ENCODE measurements around the gene FAM89A. TPM values are rescaled to one million over a fixed set of nuclear protein-coding genes. Genes with fewer than 3 reads are reported as not detected.
A peak's percentile ranks its signal among the peaks of the same experiment; 100 is the strongest.

The FAM89A gene
- total RNA-seq, 2 donors from 2014 or later, result 14.3 to 35.3 TPM

DNA sequence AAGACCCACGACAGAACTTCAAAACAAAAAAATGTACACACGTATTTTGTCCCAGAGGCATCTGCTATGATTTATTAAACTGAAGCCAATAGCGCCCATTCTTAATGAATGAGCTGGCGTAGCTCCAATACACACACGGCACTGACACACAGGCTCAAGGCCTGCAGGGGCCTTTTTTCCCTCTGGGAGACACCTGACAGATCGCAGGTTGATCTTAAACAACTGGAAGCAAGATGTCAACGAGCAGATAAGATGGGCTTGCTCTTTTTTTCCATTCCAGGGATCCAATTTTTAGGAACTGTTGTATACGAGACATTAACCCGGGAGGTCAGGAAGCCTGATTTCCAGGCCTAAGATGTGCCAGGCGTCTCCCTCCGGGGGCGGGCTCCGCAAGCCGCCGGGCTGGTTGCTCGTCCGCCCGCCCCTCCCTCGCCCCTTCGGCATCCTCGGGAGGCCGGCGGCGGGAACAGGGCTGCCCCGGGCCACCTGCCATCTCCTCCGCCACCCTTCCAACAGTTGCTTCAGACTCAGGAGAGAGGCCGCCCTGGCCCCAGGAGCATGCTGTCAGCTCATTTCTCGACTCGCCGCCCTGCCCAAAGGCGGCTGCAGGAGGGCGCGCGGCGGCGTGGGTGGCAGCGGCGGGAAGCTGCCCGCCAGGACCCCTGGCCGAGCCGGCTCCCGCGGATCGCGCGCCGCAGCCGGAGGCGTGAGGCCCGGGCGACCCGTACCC, 62.1 kb downstream of the FAM89A start:
- peaks cover 29% of the 10 kb centered on the region for H3K4me1 ChIP-seq
- peak; percentile 39 to 55 (median 50) for DNase-seq
- H3K27me3 ChIP-seq, result no peaks in the 10 kb centered on the region
- WGBS, 2 donors, result 0 to 2% methylated on average over 8 to 52 of the region's 52 CpGs
- H3K27ac ChIP-seq, result peak overlapping the region; percentile 35 to 81 (median 64)
- intact Hi-C loops (cut with DNase I), result no loop called here
- no peaks in the 10 kb centered on the region for H3K9me3 ChIP-seq
- TF ChIP-seq CTCF (IDR thresholded peaks at IDR 0.05) (peak in 1 of 7 experiments; percentile 2), POLR2A (IDR thresholded peaks at IDR 0.05) (no peak)
- peak; percentile 10 for ATAC-seq
- H3K36me3 ChIP-seq (replicated peaks in 1 of 2; ENCODE audit: insufficient read depth in 1 of 2, low read depth in 2 of 2), result peaks cover 0 to 2% of the 10 kb centered on the region in 2 donors
- peak overlapping the region; percentile 52 to 90 for H3K4me3 ChIP-seq

- DNase-seq, result peak in 1 of 4 donors; percentile 13
- ATAC-seq, result no peak
- Histone ChIP-seq H3K27me3 (no peaks in the 10 kb centered on the region), H3K27ac (peak overlapping the region in 3 of 4 donors; percentile 56 to 81 (median 71)), H3K9me3 (no peaks in the 10 kb centered on the region), H3K4me1 (peaks cover 36% of the 10 kb centered on the region), H3K36me3 (replicated peaks in 1 of 2; ENCODE audit: insufficient read depth in 1 of 2, low read depth in 2 of 2) (peaks cover 0 to 2% of the 10 kb centered on the region in 2 donors), H3K4me3 (no peak overlapping the region)
- intact Hi-C loops (cut with DNase I), result no loop called here
- 41 to 52% methylated on average over 14 of the region's 14 CpGs for WGBS, 2 donors
- TF ChIP-seq POLR2A (IDR thresholded peaks at IDR 0.05), result no peak
Observed at GRCh38 chr1:230976825-230977747, 63.0 kb downstream of the FAM89A start.

- no peak overlapping the region for H3K4me3 ChIP-seq
- no peaks in the 10 kb centered on the region for H3K9me3 ChIP-seq
- TF ChIP-seq POLR2A (IDR thresholded peaks at IDR 0.05) (no peak), CTCF (IDR thresholded peaks at IDR 0.05) (no peak)
- WGBS, 2 donors, result 89 to 91% methylated on average over 4 of the region's 4 CpGs
- ATAC-seq, result no peak
- H3K27ac ChIP-seq, result no peak overlapping the region
- peaks cover 34% of the 10 kb centered on the region for H3K4me1 ChIP-seq
- no peaks in the 10 kb centered on the region for H3K27me3 ChIP-seq
- DNase-seq, result no peak
- intact Hi-C loops (cut with DNase I), result no loop called here
- H3K36me3 ChIP-seq (replicated peaks in 1 of 2; ENCODE audit: insufficient read depth in 1 of 2, low read depth in 2 of 2), result no peaks in the 10 kb centered on the region
Observed at GRCh38 chr1:230976360-230976759, 63.7 kb downstream of the FAM89A start.

- DNase-seq (no peak), ATAC-seq (no peak)
- Histone ChIP-seq H3K27ac (no peak overlapping the region), H3K4me3 (no peak overlapping the region), H3K36me3 (replicated peaks in 1 of 2; ENCODE audit: insufficient read depth in 1 of 2, low read depth in 2 of 2) (no peaks in the 10 kb centered on the region), H3K4me1 (peaks cover 32% of the 10 kb centered on the region), H3K27me3 (no peaks in the 10 kb centered on the region), H3K9me3 (no peaks in the 10 kb centered on the region)
- intact Hi-C loops (cut with DNase I), result no loop called here
- 83 to 84% methylated on average over 3 of the region's 3 CpGs for WGBS, 2 donors
- no peak for TF ChIP-seq POLR2A (IDR thresholded peaks at IDR 0.05)
- TF ChIP-seq CTCF (IDR thresholded peaks at IDR 0.05), result no peak
Observed at GRCh38 chr1:230975636-230976035, 64.4 kb downstream of the FAM89A start.

GRCh38 chr1:230972855-230973271, 67.2 kb downstream of the FAM89A start:
- Histone ChIP-seq H3K27ac (peak overlapping the region in 2 of 4 donors; percentile 1 to 4), H3K4me3 (no peak overlapping the region), H3K9me3 (no peaks in the 10 kb centered on the region), H3K4me1 (peaks cover 33% of the 10 kb centered on the region), H3K27me3 (no peaks in the 10 kb centered on the region), H3K36me3 (replicated peaks in 1 of 2; ENCODE audit: insufficient read depth in 1 of 2, low read depth in 2 of 2) (no peaks in the 10 kb centered on the region)
- TF ChIP-seq CTCF (IDR thresholded peaks at IDR 0.05) (no peak), POLR2A (IDR thresholded peaks at IDR 0.05) (no peak)
- ATAC-seq (no peak), DNase-seq (no peak)
- intact Hi-C loops (cut with DNase I), result no loop called here
- 32 to 48% methylated on average over 1 of the region's 1 CpG for WGBS, 2 donors
